CD14-positive monocyte (primary cell): ENCODE measurements around the gene DNAJB1. TPM values are rescaled to one million over a fixed set of nuclear protein-coding genes. Genes with fewer than 3 reads are reported as not detected.

Experiments
- DNase-seq, 3 donors: peaks; one replicate each; pipeline ENCODE4 v3.0.0-alpha.2; 2011 to 2022
- H2AFZ ChIP-seq: 2 replicates; pipeline ENCODE4 v1.6.0; 2012; ENCODE audit warnings: mild to moderate bottlenecking, low read depth, low read length, inconsistent platforms; ENCODE audit not compliant: insufficient read depth, poor library complexity, severe bottlenecking
- H3K27ac ChIP-seq, 2 donors: 1 replicate in 1 of 2; 2 replicates in 1 of 2; pipeline ENCODE4 v1.5.1; 2012 to 2013; ENCODE audit warnings: low read length in 2 of 2, control low read depth in 1 of 2, inconsistent platforms in 1 of 2, low read depth in 1 of 2, mild to moderate bottlenecking in 1 of 2
- H3K27me3 ChIP-seq, 2 donors: one replicate each; pipeline versions ENCODE4 v1.6.0 to v1.6.1; 2011 to 2013; ENCODE audit warnings: low read length in 2 of 2; ENCODE audit not compliant: control insufficient read depth in 2 of 2, insufficient read depth in 2 of 2
- H3K36me3 ChIP-seq, 2 donors: replicated peaks in 1 of 2; 1 replicate in 1 of 2; 2 replicates in 1 of 2; pipeline versions ENCODE4 v1.5.1 to v1.6.1; 2012 to 2013; ENCODE audit warnings: low read length in 2 of 2, control low read depth in 1 of 2, inconsistent platforms in 1 of 2, mild to moderate bottlenecking in 1 of 2; ENCODE audit not compliant: insufficient read depth in 2 of 2, control insufficient read depth in 1 of 2
- H3K4me1 ChIP-seq, 2 donors: 1 replicate in 1 of 2; 2 replicates in 1 of 2; pipeline versions ENCODE4 v1.5.1 to v1.6.1; 2012 to 2013; ENCODE audit warnings: low read length in 2 of 2, control low read depth in 1 of 2, inconsistent platforms in 1 of 2, mild to moderate bottlenecking in 1 of 2, moderate library complexity in 1 of 2; ENCODE audit not compliant: insufficient read depth in 2 of 2, control insufficient read depth in 1 of 2
- H3K4me2 ChIP-seq: replicated peaks from 2 replicates; pipeline ENCODE3; 2012; ENCODE audit warnings: low read length, moderate library complexity, mild to moderate bottlenecking; ENCODE audit not compliant: poor library complexity, severe bottlenecking; ENCODE audit errors: extremely low read depth
- H3K4me3 ChIP-seq, 3 experiments: fragments of 200-600 bp in 1 of 3; sonication (generic) in 1 of 3; replicated peaks in 1 of 3; 1 replicate in 2 of 3; 2 replicates in 1 of 3; pipeline ENCODE4 v1.5.1; 2011 to 2013; ENCODE audit warnings: low read length in 3 of 3, mild to moderate bottlenecking in 3 of 3, control low read depth in 2 of 3, low read depth in 2 of 3, inconsistent platforms in 1 of 3, moderate library complexity in 1 of 3
- H3K79me2 ChIP-seq: 2 replicates; pipeline ENCODE4 v1.6.0; 2012; ENCODE audit warnings: mild to moderate bottlenecking, control low read depth, inconsistent platforms, low read length, moderate library complexity; ENCODE audit not compliant: insufficient read depth
- H3K9ac ChIP-seq: 2 replicates; pipeline ENCODE4 v1.6.0; 2017; ENCODE audit warnings: low read length, mild to moderate bottlenecking; ENCODE audit not compliant: insufficient read depth, poor library complexity, severe bottlenecking
- H3K9me3 ChIP-seq, 2 donors: replicated peaks in 1 of 2; 1 replicate in 1 of 2; 2 replicates in 1 of 2; pipeline versions ENCODE4 v1.5.1 to v1.6.1; 2012 to 2013; ENCODE audit warnings: low read length in 2 of 2, control low read depth in 1 of 2; ENCODE audit not compliant: control insufficient read depth in 1 of 2, insufficient read depth in 1 of 2
- H4K20me1 ChIP-seq: 2 replicates; pipeline ENCODE4 v1.6.0; 2012; ENCODE audit warnings: mild to moderate bottlenecking, low read length, control low read depth, moderate library complexity; ENCODE audit not compliant: insufficient read depth
- H3K27ac Mint-ChIP-seq, 7 donors: one replicate each; pipeline ENCODE4 v1.8.0; 2020; ENCODE audit warnings: mild to moderate bottlenecking in 7 of 7, mixed read lengths in 7 of 7, moderate library complexity in 6 of 7, inconsistent platforms in 2 of 7
- H3K27me3 Mint-ChIP-seq, 3 donors: one replicate each; pipeline ENCODE4 v1.8.0; 2021 to 2022; ENCODE audit warnings: low read depth in 3 of 3, mild to moderate bottlenecking in 3 of 3, mixed read lengths in 3 of 3, moderate library complexity in 3 of 3, inconsistent platforms in 1 of 3
- H3K36me3 Mint-ChIP-seq, 2 donors: one replicate each; pipeline ENCODE4 v1.8.0; 2020; ENCODE audit warnings: mixed read lengths in 2 of 2, inconsistent platforms in 1 of 2, mild to moderate bottlenecking in 1 of 2
- H3K4me1 Mint-ChIP-seq: one replicate; pipeline ENCODE4 v1.8.0; 2020; ENCODE audit warnings: mild to moderate bottlenecking, mixed read lengths
- H3K4me3 Mint-ChIP-seq, 2 donors: one replicate each; pipeline ENCODE4 v1.8.0; 2020; ENCODE audit warnings: mild to moderate bottlenecking in 2 of 2, mixed read lengths in 2 of 2, moderate library complexity in 1 of 2
- H3K9me3 Mint-ChIP-seq, 7 donors: one replicate each; pipeline ENCODE4 v1.8.0; 2020 to 2022; ENCODE audit warnings: mixed read lengths in 7 of 7, mild to moderate bottlenecking in 6 of 7, moderate library complexity in 6 of 7, inconsistent platforms in 2 of 7
- WGBS: methylation state at CpG from one replicate; pipeline ENCODE4 v1.1.5; 2013; ENCODE audit warnings: missing lambda C conversion rate; ENCODE audit not compliant: insufficient coverage; 5-methylcytosine and 5-hydroxymethylcytosine counted together
- intact Hi-C, 2 donors: fragments of 100-400 bp; cut with micrococcal nuclease; formaldehyde crosslinking; loops; one replicate each; pipeline versions ENCODE4 v1.15.0 to v1.15.1; 2023
- polyA plus RNA-seq, 3 donors: library from polyadenylated mRNA; depleted of rRNA in 1 of 3; unstranded in 2 of 3; stranded (reverse) in 1 of 3; fragments of 300-500 nt in 2 of 3; fragments of >200 nt in 1 of 3; fragmentation: Illumina TruSeq in 2 of 3; gene quantifications; 1 replicate in 2 of 3; 2 replicates in 1 of 3; pipeline ENCODE4 v1.2.3, GENCODE V29; 2012 to 2021
- TF ChIP-seq, protein P1 (sequence below): fragments of 200-600 bp; IDR thresholded peaks from one replicate; pipeline ENCODE4 v1.8.0; 2022; ENCODE audit warnings: antibody characterized with exemption, mild to moderate bottlenecking

Gene DNAJB1
- polyA plus RNA-seq, 3 donors: 59.3 to 107 (median 70.9) TPM

DNA sequence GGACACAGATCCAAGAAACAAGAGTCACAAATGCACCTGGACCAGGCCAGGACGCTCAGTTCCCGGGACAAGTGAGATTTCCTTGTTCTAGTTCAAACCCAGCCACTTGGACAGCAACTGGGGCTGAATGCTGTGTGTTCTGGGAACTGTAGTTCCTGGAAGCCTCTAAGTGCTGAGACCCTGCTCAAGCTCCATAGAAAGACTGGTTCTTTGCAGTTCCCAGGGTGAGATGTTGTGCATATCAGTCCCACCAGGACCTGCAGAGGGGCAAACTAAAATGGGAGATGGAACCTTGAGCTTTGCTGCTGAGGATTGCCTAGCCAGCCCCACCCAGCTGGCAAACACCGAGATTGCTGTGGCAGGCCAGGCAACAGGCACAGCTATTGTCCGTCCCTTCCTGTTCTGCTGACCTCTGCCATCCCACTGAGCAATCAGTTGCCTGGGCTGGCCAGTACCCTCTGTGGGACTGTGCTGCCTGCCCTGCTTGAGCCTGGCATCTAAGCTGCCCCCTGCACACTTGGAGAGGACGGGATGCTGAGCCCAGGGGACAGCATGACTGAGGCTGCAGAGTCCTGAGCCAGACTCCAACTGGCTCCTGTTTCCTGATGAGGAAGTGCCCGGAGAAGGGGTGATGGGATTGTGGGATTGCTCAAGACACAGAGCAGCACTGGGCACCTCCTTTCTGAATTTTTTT is 20.8 kb downstream of the DNAJB1 start:
- peaks cover 23% of the 10 kb centered on the region for H3K4me1 Mint-ChIP-seq
- no peak overlapping the region for H3K27ac Mint-ChIP-seq
- H3K4me2 ChIP-seq: no peak overlapping the region
- no peaks in the 10 kb centered on the region for H3K27me3 ChIP-seq
- peaks cover 7 to 22% (median 11%) of the 10 kb centered on the region in 3 donors for H3K27me3 Mint-ChIP-seq
- H3K36me3 Mint-ChIP-seq: no peaks in the 10 kb centered on the region
- H3K79me2 ChIP-seq: no peaks in the 10 kb centered on the region
- no peaks in the 10 kb centered on the region for H3K36me3 ChIP-seq
- H3K27ac ChIP-seq: no peak overlapping the region
- no peaks in the 10 kb centered on the region for H3K9me3 ChIP-seq
- H3K4me3 Mint-ChIP-seq: peak overlapping the region in 1 of 2 donors; percentile 35
- no peak overlapping the region for H3K4me3 ChIP-seq
- H3K9me3 Mint-ChIP-seq: no peaks in the 10 kb centered on the region
- H2AFZ ChIP-seq: no peak overlapping the region
- intact Hi-C loops: loop anchor here in 1 of 2 donors (5.0 kb wide), 1 partner anchor 35 kb away; no protein-coding TSS in a partner anchor
- no peak overlapping the region for H3K9ac ChIP-seq
- 82% methylated on average over 5 of the region's 6 CpGs for WGBS
- peaks cover 23 to 25% of the 10 kb centered on the region in 2 donors for H3K4me1 ChIP-seq
- DNase-seq: peak in 1 of 3 donors; percentile 8
- H4K20me1 ChIP-seq: no peaks in the 10 kb centered on the region
- TF ChIP-seq, protein P1, sequence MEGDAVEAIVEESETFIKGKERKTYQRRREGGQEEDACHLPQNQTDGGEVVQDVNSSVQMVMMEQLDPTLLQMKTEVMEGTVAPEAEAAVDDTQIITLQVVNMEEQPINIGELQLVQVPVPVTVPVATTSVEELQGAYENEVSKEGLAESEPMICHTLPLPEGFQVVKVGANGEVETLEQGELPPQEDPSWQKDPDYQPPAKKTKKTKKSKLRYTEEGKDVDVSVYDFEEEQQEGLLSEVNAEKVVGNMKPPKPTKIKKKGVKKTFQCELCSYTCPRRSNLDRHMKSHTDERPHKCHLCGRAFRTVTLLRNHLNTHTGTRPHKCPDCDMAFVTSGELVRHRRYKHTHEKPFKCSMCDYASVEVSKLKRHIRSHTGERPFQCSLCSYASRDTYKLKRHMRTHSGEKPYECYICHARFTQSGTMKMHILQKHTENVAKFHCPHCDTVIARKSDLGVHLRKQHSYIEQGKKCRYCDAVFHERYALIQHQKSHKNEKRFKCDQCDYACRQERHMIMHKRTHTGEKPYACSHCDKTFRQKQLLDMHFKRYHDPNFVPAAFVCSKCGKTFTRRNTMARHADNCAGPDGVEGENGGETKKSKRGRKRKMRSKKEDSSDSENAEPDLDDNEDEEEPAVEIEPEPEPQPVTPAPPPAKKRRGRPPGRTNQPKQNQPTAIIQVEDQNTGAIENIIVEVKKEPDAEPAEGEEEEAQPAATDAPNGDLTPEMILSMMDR: no peak

DNA sequence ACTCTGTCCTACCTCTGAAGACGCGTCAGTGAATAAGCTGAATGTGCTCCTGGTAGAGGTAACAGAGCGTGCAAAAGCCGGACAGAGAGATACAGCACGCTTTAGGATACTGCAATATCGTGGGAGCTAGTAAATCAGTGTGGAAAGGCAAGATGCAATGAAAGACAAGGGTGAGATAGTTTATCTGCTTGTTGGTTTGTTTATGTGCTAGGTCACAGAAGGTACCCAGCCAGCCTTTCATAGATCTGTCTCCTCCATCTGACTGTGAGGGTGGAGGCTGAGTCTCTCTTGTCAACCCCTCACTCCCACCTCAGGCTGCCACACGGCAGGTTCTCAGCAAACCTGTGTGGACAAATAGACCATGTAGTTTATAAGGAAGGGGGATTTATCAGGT is 21.4 kb downstream of the DNAJB1 start:
- no peaks in the 10 kb centered on the region for H3K9me3 ChIP-seq
- Mint-ChIP-seq H3K9me3 (no peaks in the 10 kb centered on the region), H3K27ac (peak overlapping the region in 1 of 7 donors; percentile 3), H3K4me1 (peaks cover 23% of the 10 kb centered on the region), H3K4me3 (peak overlapping the region in 1 of 2 donors; percentile 80), H3K27me3 (peaks cover 7 to 22% (median 11%) of the 10 kb centered on the region in 3 donors), H3K36me3 (no peaks in the 10 kb centered on the region)
- intact Hi-C loops: loop anchor here in 1 of 2 donors (5.0 kb wide), 1 partner anchor 35 kb away; no protein-coding TSS in a partner anchor
- H2AFZ ChIP-seq: no peak overlapping the region
- H3K27me3 ChIP-seq: no peaks in the 10 kb centered on the region
- no peaks in the 10 kb centered on the region for H3K36me3 ChIP-seq
- H3K27ac ChIP-seq: no peak overlapping the region
- no peak overlapping the region for H3K4me2 ChIP-seq
- no peak overlapping the region for H3K9ac ChIP-seq
- no peaks in the 10 kb centered on the region for H4K20me1 ChIP-seq
- peaks cover 23 to 25% of the 10 kb centered on the region in 2 donors for H3K4me1 ChIP-seq
- DNase-seq: no peak
- 85% methylated on average over 6 of the region's 7 CpGs for WGBS
- no peak overlapping the region for H3K4me3 ChIP-seq
- TF ChIP-seq, protein P1: no peak
- no peaks in the 10 kb centered on the region for H3K79me2 ChIP-seq
